ENCODE measurements around the gene TSR1.

- no peak for TF ChIP-seq POLR2AphosphoS5 (IDR thresholded peaks at IDR 0.05; ENCODE audit: low read depth)
- TF ChIP-seq, protein P1, sequence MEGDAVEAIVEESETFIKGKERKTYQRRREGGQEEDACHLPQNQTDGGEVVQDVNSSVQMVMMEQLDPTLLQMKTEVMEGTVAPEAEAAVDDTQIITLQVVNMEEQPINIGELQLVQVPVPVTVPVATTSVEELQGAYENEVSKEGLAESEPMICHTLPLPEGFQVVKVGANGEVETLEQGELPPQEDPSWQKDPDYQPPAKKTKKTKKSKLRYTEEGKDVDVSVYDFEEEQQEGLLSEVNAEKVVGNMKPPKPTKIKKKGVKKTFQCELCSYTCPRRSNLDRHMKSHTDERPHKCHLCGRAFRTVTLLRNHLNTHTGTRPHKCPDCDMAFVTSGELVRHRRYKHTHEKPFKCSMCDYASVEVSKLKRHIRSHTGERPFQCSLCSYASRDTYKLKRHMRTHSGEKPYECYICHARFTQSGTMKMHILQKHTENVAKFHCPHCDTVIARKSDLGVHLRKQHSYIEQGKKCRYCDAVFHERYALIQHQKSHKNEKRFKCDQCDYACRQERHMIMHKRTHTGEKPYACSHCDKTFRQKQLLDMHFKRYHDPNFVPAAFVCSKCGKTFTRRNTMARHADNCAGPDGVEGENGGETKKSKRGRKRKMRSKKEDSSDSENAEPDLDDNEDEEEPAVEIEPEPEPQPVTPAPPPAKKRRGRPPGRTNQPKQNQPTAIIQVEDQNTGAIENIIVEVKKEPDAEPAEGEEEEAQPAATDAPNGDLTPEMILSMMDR (IDR thresholded peaks at IDR 0.05; ENCODE audit: insufficient read depth, low read length) = no peak
These were observed 46.3 kb downstream of the TSR1 start for GRCh38 chr17:2289878-2290478.

Data from HL-60 (cell line).